ENCODE measurements around the gene ACTR6. TPM values are rescaled to one million over a fixed set of nuclear protein-coding genes. Genes with fewer than 3 reads are reported as not detected.
"Not testable (repeated sequence)": the region's sequence is repeated elsewhere in the genome, so short reads cannot be mapped to it uniquely, and the experiment has no call there.

Gene ACTR6
- total and polyA plus RNA-seq, 2 of the 4 experiments (the other 2 are of a cell fraction), result 9.7 to 10.2 TPM

- CTCF ChIA-PET, result interaction anchor here (0.6 kb wide), 2 partner anchors 75 to 306 kb away, joined by 3 to 5 read pairs; no protein-coding TSS in a partner anchor
- no CpG with 5 or more reads among the region's 3 CpGs for WGBS, 2 experiments (ENCODE audit: extremely low coverage in 2 of 2, insufficient read length in 1 of 2)
- H4K20me1 ChIP-seq (ENCODE audit: insufficient read depth, low read length), result no peaks in the 10 kb centered on the region
- peaks cover 15% of the 10 kb centered on the region for H3K36me3 ChIP-seq (ENCODE audit: control insufficient read depth, insufficient read depth, low read length)
- no peaks in the 10 kb centered on the region for H3K4me1 ChIP-seq (ENCODE audit: control insufficient read depth, insufficient read depth, low read length)
- H3K4me2 ChIP-seq (ENCODE audit: low read depth, low read length), result no peak overlapping the region
- intact Hi-C loops (cut with micrococcal nuclease) (no loop called here), in situ Hi-C loops (cut with MboI; ENCODE audit: low sequenced_read_pairs) (no loop called here), dilution Hi-C loops (cut with HindIII; ENCODE audit: low sequenced_read_pairs, unreplicated experiment) (no loop called here)
- no peak overlapping the region for H2BK15ac ChIP-seq (ENCODE audit: low read depth, low read length)
- no peaks in the 10 kb centered on the region for H3K9me1 ChIP-seq (ENCODE audit: insufficient read depth, low read length)
- H4K5ac ChIP-seq (ENCODE audit: low read depth, low read length), result no peak overlapping the region
- no peak overlapping the region for H3K4me3 ChIP-seq (ENCODE audit: insufficient read depth, low read depth, low read length)
- no peak overlapping the region for H4K91ac ChIP-seq (ENCODE audit: insufficient read depth, low read depth, low read length)
- H3K56ac ChIP-seq (ENCODE audit: extremely low read depth, insufficient read depth, low read length), result no peak overlapping the region
- H3K4ac ChIP-seq (ENCODE audit: low read depth, low read length), result no peak overlapping the region
- H2BK20ac ChIP-seq (ENCODE audit: low read depth, low read length), result no peak overlapping the region
- DNase-seq (no peak), ATAC-seq (ENCODE audit: low read depth) (no peak)
- no peak overlapping the region for H2BK120ac ChIP-seq (ENCODE audit: low read depth, low read length)
- no peak overlapping the region for H3K23ac ChIP-seq (ENCODE audit: low read depth, low read length)
- TF ChIP-seq MAFK (IDR thresholded peaks at IDR 0.05; ENCODE audit: low read depth, low read length) (no peak), RFX5 (IDR thresholded peaks at IDR 0.05; ENCODE audit: low read depth, low read length) (no peak), CEBPB (IDR thresholded peaks at IDR 0.05; ENCODE audit: low read depth, low read length) (peak; percentile 41; the same call in 1 of the 2 replicates)
- H2AK5ac ChIP-seq (ENCODE audit: low read depth, low read length), result no peak overlapping the region
- BruUV-seq (replicated peaks), result no TSS peak
- H2AFZ ChIP-seq (replicated peaks; ENCODE audit: low read length, poor library complexity), result no peak overlapping the region
- H3K9ac ChIP-seq (ENCODE audit: low read depth, low read length), result no peak overlapping the region
- H4K8ac ChIP-seq (ENCODE audit: low read depth in 2 of 2, low read length in 2 of 2), result no peak overlapping the region
- no peak overlapping the region for H2BK5ac ChIP-seq (ENCODE audit: low read depth, low read length, poor library complexity, severe bottlenecking)
- POLR2A ChIA-PET (ENCODE audit: unreplicated experiment), result no interaction called here
- no peaks in the 10 kb centered on the region for H3K79me1 ChIP-seq (ENCODE audit: low read depth in 1 of 2, low read length in 2 of 2)
- no peak overlapping the region for H3K27ac ChIP-seq (ENCODE audit: insufficient read depth, low read length)
- H2AK9ac ChIP-seq (replicated peaks; ENCODE audit: low read depth, low read length, poor library complexity), result no peak overlapping the region
- H3K27me3 ChIP-seq (ENCODE audit: control insufficient read depth, insufficient read depth, low read length), result no peaks in the 10 kb centered on the region
- H3K14ac ChIP-seq (replicated peaks; ENCODE audit: low read depth, low read length), result no peak overlapping the region
- H3K9me3 ChIP-seq (ENCODE audit: control insufficient read depth, insufficient read depth, low read length), result no peaks in the 10 kb centered on the region
- no peak overlapping the region for H3K18ac ChIP-seq (ENCODE audit: low read depth, low read length)
Observed at GRCh38 chr12:100221523-100221922, 20.9 kb downstream of the ACTR6 start.

- H3K79me1 ChIP-seq (ENCODE audit: low read depth in 1 of 2, low read length in 2 of 2); H2AK5ac ChIP-seq (ENCODE audit: low read depth, low read length); H3K4me3 ChIP-seq (ENCODE audit: insufficient read depth, low read depth, low read length); H3K56ac ChIP-seq (ENCODE audit: extremely low read depth, insufficient read depth, low read length); H2AFZ ChIP-seq (replicated peaks; ENCODE audit: low read length, poor library complexity); H3K4me1 ChIP-seq (ENCODE audit: control insufficient read depth, insufficient read depth, low read length); POLR2A ChIA-PET (ENCODE audit: unreplicated experiment); H4K8ac ChIP-seq (ENCODE audit: low read depth in 2 of 2, low read length in 2 of 2); H3K9me1 ChIP-seq (ENCODE audit: insufficient read depth, low read length); intact Hi-C loops (cut with micrococcal nuclease); H3K4ac ChIP-seq (ENCODE audit: low read depth, low read length); in situ Hi-C loops (cut with MboI; ENCODE audit: low sequenced_read_pairs); H4K5ac ChIP-seq (ENCODE audit: low read depth, low read length); H3K14ac ChIP-seq (replicated peaks; ENCODE audit: low read depth, low read length); H2BK5ac ChIP-seq (ENCODE audit: low read depth, low read length, poor library complexity, severe bottlenecking); DNase-seq; BruUV-seq (replicated peaks); H2AK9ac ChIP-seq (replicated peaks; ENCODE audit: low read depth, low read length, poor library complexity); H3K27ac ChIP-seq (ENCODE audit: insufficient read depth, low read length); dilution Hi-C loops (cut with HindIII; ENCODE audit: low sequenced_read_pairs, unreplicated experiment); H3K9ac ChIP-seq (ENCODE audit: low read depth, low read length); H2BK120ac ChIP-seq (ENCODE audit: low read depth, low read length); H4K20me1 ChIP-seq (ENCODE audit: insufficient read depth, low read length); H3K23ac ChIP-seq (ENCODE audit: low read depth, low read length); H3K18ac ChIP-seq (ENCODE audit: low read depth, low read length); ATAC-seq (ENCODE audit: low read depth); H2BK20ac ChIP-seq (ENCODE audit: low read depth, low read length); H4K91ac ChIP-seq (ENCODE audit: insufficient read depth, low read depth, low read length); CTCF ChIA-PET; H3K9me3 ChIP-seq (ENCODE audit: control insufficient read depth, insufficient read depth, low read length); H3K27me3 ChIP-seq (ENCODE audit: control insufficient read depth, insufficient read depth, low read length); H3K4me2 ChIP-seq (ENCODE audit: low read depth, low read length); H2BK15ac ChIP-seq (ENCODE audit: low read depth, low read length): not testable (repeated sequence)
- peaks cover 15% of the 10 kb centered on the region for H3K36me3 ChIP-seq (ENCODE audit: control insufficient read depth, insufficient read depth, low read length)
- WGBS, 2 experiments (ENCODE audit: extremely low coverage in 2 of 2, insufficient read length in 1 of 2), result 100% methylated on average over 2 of the region's 6 CpGs; no CpG with 5 or more reads in 1 of the 2 experiments
Observed at GRCh38 chr12:100222173-100222572, 21.6 kb downstream of the ACTR6 start.

All from IMR-90 (cell line).